HEK293T (cell line): ENCODE data around the gene KMT2E.

Experiments
- ELF4 ChIP-seq: fragments of 450-650 bp; IDR thresholded peaks from 2 replicates; pipeline ENCODE4 v1.6.1; 2017; ENCODE audit warnings: antibody characterized with exemption
- FOXM1 ChIP-seq: fragments of 450-650 bp; IDR thresholded peaks from 2 replicates; pipeline ENCODE4 v1.6.1; 2017; ENCODE audit warnings: mild to moderate bottlenecking, borderline replicate concordance
- LEF1 ChIP-seq: fragments of 450-650 bp; IDR thresholded peaks from 2 replicates; pipeline ENCODE4 v1.6.1; 2017; ENCODE audit warnings: mild to moderate bottlenecking, borderline replicate concordance

DNA sequence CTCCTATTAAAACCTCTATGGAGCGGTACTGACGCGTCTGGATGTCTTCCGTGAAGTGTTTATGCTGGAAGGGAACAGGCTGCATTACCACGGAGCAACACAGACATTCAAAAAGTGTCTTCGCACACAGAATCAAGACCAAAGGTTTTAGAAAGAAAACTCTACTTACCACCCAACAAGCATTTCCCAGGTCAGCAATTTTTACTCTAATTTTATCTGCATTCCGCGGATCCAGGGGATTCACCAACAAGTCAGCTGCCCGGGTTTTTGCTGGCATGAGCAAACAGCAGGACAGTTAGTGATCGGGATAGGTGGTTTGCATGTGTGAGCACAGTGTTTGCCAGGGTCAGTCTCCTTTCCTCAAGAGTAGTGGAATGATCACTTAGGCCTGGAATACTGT lies 118.8 kb downstream of the KMT2E start:
- TF ChIP-seq LEF1 (no peak), ELF4 (no peak), FOXM1 (no peak)
